ENCODE data around the gene TRIM25. TPM values are rescaled to one million over a fixed set of nuclear protein-coding genes. Genes with fewer than 3 reads are reported as not detected.

TRIM25 gene
- total and polyA plus RNA-seq, 2 of the 8 experiments (the other 6 are each of a cell fraction or from before 2014, with no cell fraction given), result 16.6 to 38.9 TPM

DNA sequence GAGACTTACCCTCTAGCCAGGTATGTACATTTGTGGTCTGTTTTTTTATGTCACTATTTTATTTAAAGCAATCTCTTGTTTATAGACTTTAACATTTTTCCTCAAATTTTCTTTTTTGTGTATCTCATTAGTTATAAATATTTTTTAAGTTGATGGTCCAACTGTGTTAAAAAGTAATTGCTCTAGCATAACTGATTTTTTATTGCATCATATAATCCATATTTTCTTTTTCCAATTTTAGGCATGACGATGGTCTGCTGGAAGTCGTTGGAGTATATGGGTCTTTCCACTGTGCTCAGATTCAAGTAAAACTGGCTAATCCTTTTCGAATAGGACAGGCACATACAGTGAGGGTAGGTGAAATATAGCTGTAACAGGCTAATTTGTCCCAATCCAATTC is 52.0 kb downstream of the TRIM25 start:
- no peak overlapping the region for H4K5ac ChIP-seq (ENCODE audit: insufficient read length, low read depth, low read length)
- FAIRE-seq, result no peak
- CTCF ChIA-PET (ENCODE audit: partially characterized antibody), result interaction anchor here (1.1 to 1.4 kb wide), 2 partner anchors 24 to 78 kb away, joined by 3 to 4 read pairs; no protein-coding TSS in a partner anchor

More for the DNA sequence above, 52.0 kb downstream of the TRIM25 start:
- Histone ChIP-seq H2BK120ac (replicated peaks; ENCODE audit: low read depth, low read length) (no peak overlapping the region), H3K14ac (ENCODE audit: insufficient read length) (no peak overlapping the region), H3K36me3 (ENCODE audit: control insufficient read depth in 2 of 4, insufficient read depth in 4 of 4, low read length in 3 of 4) (peaks cover 0 to 14% (median 3%) of the 10 kb centered on the region in 4 experiments; a peak in 5 of 8 replicates), H2AK5ac (ENCODE audit: low read depth, low read length) (no peak overlapping the region), H3K9ac (replicated peaks in 1 of 4; ENCODE audit: extremely low read depth in 1 of 4, low read depth in 3 of 4, low read length in 3 of 4) (no peak overlapping the region), H2BK15ac (ENCODE audit: low read length) (no peak overlapping the region), H3K4me1 (replicated peaks in 1 of 4; ENCODE audit: control insufficient read depth in 3 of 4, insufficient read depth in 4 of 4, low read length in 3 of 4) (no peaks in the 10 kb centered on the region; a peak in 2 of 7 replicates), H3K79me1 (ENCODE audit: low read depth, low read length) (no peaks in the 10 kb centered on the region), H4K8ac (ENCODE audit: extremely low read depth, insufficient read depth, low read length) (no peak overlapping the region), H3K4me3 (ENCODE audit: extremely low read depth in 1 of 4, insufficient read depth in 2 of 4, low read depth in 3 of 4, low read length in 4 of 4) (no peak overlapping the region), H3K23me2 (ENCODE audit: low read depth, low read length) (no peaks in the 10 kb centered on the region), H2BK12ac (ENCODE audit: low read depth, low read length) (no peak overlapping the region), H2BK5ac (ENCODE audit: low read depth, low read length) (no peak overlapping the region), H3K18ac (ENCODE audit: extremely low read depth, low read length) (no peak overlapping the region), H3K9me3 (ENCODE audit: insufficient read depth in 2 of 2, low read depth in 1 of 2, low read length in 1 of 2) (no peaks in the 10 kb centered on the region), H2AFZ (ENCODE audit: low read length) (no peak overlapping the region), H3K4me2 (ENCODE audit: insufficient read depth in 1 of 2, low read depth in 2 of 2, low read length in 2 of 2) (no peak overlapping the region), H3K4ac (replicated peaks; ENCODE audit: insufficient read length, low read depth, low read length) (no peak overlapping the region), H3K27ac (ENCODE audit: low read depth, low read length) (no peak overlapping the region), H3K23ac (ENCODE audit: insufficient read length) (no peak overlapping the region), H3K27me3 (replicated peaks in 1 of 4; ENCODE audit: control insufficient read depth in 3 of 4, extremely low read depth in 1 of 4, insufficient read depth in 3 of 4, low read length in 3 of 4) (no peaks in the 10 kb centered on the region), H3K79me2 (ENCODE audit: control insufficient read depth in 1 of 2, insufficient read depth in 2 of 2, low read length in 2 of 2) (no peaks in the 10 kb centered on the region), H2BK20ac (ENCODE audit: low read length) (no peak overlapping the region), H4K20me1 (replicated peaks in 1 of 2; ENCODE audit: control insufficient read depth in 1 of 2, insufficient read depth in 2 of 2, low read length in 2 of 2) (no peaks in the 10 kb centered on the region), H4K91ac (replicated peaks; ENCODE audit: insufficient read length, low read length) (no peak overlapping the region), H3K56ac (replicated peaks; ENCODE audit: insufficient read length, low read depth, low read length) (no peak overlapping the region)
- DNase-seq (ENCODE audit: low read depth in 1 of 2, low spot score in 2 of 2), result no peak
- POLR2A ChIA-PET (ENCODE audit: partially characterized antibody), result no interaction called here
- WGBS, 2 experiments (ENCODE audit: extremely low coverage in 1 of 2, insufficient coverage in 1 of 2, insufficient read length in 1 of 2, insufficient replicate concordance in 2 of 2, low coverage in 1 of 2, low lambda C conversion rate in 2 of 2, missing lambda C conversion rate in 1 of 2), result 92% methylated on average over 3 of the region's 3 CpGs; no CpG with 5 or more reads in 1 of the 2 experiments
- no peak for TF ChIP-seq BRCA1 (IDR thresholded peaks at IDR 0.05; ENCODE audit: low read depth, low read length)
- TF ChIP-seq TCF12 (IDR thresholded peaks at IDR 0.05; ENCODE audit: low read depth, low read length), result no peak
- TF ChIP-seq, protein P1, sequence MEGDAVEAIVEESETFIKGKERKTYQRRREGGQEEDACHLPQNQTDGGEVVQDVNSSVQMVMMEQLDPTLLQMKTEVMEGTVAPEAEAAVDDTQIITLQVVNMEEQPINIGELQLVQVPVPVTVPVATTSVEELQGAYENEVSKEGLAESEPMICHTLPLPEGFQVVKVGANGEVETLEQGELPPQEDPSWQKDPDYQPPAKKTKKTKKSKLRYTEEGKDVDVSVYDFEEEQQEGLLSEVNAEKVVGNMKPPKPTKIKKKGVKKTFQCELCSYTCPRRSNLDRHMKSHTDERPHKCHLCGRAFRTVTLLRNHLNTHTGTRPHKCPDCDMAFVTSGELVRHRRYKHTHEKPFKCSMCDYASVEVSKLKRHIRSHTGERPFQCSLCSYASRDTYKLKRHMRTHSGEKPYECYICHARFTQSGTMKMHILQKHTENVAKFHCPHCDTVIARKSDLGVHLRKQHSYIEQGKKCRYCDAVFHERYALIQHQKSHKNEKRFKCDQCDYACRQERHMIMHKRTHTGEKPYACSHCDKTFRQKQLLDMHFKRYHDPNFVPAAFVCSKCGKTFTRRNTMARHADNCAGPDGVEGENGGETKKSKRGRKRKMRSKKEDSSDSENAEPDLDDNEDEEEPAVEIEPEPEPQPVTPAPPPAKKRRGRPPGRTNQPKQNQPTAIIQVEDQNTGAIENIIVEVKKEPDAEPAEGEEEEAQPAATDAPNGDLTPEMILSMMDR (IDR thresholded peaks at IDR 0.05; ENCODE audit: control extremely low read depth in 1 of 3, insufficient read depth in 1 of 3, low read depth in 1 of 3, low read length in 3 of 3), result no peak

Data from H1 (cell line).